ENCODE data around the gene ASCL4.

The ASCL4 gene

GRCh38 chr12:107779077-107779831 lies 4.8 kb downstream of the ASCL4 start:
- DNase-seq = no peak

GRCh38 chr12:107780298-107780697 lies 5.8 kb downstream of the ASCL4 start:
- no peak for DNase-seq

- DNase-seq = no peak
These were observed 7.6 kb downstream of the ASCL4 start for GRCh38 chr12:107782067-107782466.

- no peak for DNase-seq
These were observed 9.2 kb downstream of the ASCL4 start for GRCh38 chr12:107783406-107784376.

GRCh38 chr12:107788281-107788680 lies 13.8 kb downstream of the ASCL4 start:
- DNase-seq = no peak

DNA sequence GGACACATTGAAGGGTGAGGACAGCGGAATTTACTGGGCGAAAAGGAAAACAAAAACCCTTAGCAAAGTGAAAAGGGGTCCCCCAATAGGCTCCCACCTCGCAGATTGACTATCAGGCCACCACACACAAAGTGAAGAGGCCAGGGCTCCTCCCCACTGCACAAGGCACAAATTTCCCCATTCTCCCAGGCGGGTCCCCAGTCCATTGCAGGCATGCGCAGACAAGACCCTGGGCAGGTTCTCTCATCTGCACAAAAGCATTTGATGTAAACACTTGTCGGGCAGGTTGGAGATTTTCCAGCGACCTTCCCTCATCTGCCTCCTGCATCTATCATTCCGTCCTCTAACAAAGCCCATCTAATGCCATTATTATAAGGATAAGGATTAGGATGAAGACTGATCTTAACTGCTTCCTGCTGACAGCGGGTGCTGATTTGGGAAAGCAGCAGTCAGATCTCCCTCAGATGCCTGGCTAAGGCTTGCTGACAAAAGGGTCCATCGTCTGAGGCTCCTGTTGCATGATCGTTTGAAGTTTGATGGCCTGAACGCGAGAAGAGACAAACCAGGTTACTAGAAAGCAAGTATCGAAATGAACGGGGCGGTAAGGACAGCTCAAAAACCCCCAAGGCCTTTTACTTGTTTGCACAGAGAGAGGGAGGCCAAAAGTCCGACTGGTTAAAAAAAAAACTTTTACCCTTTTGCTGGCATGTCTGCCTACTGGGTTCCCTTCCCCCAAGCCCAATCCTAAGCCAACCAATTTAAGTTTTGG lies 14.4 kb downstream of the ASCL4 start:
- no peak for DNase-seq

DNA sequence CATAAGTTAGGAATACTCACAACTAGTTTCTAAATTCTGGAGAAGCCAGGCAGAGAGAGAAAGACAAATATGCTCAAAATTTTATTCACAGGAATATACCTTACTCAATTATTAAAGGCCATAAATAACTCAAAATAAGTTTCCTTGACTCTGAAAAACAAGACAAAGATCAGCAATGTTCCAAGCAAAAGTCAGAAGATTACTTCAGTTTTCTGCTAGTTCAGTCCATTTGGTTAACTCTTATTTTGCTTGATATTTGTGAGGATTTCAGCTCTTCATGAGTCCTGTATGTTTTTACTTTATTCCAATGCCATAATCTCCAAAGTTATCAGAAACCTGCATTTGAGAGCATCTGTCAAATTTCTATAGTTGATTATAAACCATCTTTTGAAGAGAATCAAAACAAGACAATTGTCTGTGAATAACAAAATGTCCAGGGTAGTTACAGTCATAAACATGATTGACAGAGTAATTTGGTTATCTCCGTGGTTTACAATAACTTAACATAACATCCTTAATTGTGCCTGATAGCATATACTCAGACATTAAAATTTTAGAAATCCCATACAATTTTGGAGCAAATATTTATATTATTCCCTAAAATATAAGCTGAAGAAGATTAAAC lies 17.1 kb downstream of the ASCL4 start:
- DNase-seq = no peak

DNA sequence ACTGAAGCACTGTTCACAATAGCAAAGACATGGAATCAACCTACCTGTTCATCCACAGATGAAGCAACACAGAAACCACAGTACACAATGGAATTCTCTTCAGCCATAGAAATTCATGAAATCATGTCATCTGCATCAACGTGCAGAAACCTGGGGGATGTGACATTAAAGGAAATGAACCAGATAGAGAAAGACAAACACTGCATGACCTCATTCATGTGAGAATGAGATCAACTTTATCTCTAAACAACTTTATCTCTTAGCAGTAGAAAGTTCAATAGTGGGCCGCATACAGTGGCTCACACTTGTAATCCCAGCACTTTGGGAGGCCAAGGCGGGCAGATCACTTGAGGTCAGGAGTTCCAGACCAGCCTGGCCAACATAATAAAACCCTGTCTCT lies 19.9 kb downstream of the ASCL4 start:
- no peak for DNase-seq

GRCh38 chr12:107798580-107798979 lies 24.1 kb downstream of the ASCL4 start:
- no peak for DNase-seq

DNA sequence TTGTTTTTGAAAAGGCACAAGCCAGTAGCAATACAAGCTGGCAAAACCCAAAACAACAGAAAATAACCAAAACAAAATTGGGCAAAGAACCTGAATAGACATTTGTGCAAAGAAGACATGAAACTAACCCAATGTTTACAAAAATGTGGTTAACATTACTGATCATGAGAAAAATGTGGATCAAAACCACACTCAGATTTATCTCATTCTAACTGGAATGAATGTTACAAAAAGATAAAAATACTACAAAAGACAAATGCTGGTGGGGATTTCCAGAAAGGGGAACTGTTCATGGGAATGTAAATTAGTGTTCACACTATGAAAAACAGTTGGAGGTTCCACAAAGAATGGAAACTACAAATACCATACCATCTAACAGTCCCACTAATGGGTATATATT lies 26.6 kb downstream of the ASCL4 start:
- no peak for DNase-seq

GRCh38 chr12:107803092-107803491 lies 28.6 kb downstream of the ASCL4 start:
- DNase-seq = no peak

- DNase-seq = no peak
These were observed 31.1 kb downstream of the ASCL4 start for GRCh38 chr12:107805488-107806180.

DNA sequence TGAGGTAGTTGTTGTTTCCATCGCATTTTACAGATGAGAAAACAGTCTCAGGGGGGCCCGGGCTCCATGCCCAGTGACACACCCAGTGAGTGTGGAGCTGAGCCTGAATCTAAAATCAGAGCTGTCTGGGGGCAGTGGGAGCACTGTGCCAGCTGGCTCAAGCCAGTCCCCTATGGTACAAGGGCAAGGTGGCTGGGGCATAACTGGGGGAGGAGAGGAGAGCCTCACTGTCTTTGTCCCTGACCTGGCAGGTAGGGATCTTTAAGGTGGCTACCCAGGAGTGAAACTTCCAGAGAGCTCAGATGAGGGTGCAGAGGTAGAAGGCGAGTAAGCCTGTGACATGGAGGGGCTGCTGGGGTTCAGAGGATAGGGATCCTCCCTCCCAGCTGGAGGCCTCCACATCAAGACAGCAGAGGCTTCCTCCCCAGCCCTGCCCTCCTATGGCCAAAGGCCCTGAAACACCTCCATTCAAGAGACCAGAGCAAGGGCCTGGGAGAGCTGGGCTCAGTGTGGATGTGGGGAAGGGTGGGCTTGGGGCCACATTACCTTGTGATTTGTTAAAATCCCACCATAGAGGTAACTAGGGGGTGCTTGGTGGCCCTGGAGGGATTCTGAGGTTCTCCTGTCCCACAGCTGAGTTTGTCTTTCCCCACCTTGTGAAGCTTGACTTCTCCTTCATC lies 33.1 kb downstream of the ASCL4 start:
- DNase-seq = no peak

DNA sequence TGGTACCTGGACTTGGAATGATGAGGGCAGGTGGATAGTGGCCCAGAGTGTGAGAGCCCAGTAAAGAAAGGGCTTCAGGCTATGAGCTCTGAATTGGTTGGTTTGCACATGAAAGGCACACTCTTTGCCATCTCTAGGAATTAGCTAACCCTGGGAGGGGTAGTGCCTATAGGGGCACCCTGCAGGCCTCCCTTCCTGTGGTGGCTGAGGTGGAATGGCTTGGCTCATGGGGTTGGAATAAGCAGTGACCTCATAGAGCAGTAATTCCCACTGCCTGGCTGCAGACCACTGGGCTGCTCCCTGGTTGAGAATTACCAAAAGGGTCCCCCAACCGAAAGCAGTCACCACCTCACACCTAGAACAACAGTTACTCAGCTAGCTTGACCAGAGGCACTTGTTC lies 42.7 kb downstream of the ASCL4 start:
- DNase-seq = no peak

DNA sequence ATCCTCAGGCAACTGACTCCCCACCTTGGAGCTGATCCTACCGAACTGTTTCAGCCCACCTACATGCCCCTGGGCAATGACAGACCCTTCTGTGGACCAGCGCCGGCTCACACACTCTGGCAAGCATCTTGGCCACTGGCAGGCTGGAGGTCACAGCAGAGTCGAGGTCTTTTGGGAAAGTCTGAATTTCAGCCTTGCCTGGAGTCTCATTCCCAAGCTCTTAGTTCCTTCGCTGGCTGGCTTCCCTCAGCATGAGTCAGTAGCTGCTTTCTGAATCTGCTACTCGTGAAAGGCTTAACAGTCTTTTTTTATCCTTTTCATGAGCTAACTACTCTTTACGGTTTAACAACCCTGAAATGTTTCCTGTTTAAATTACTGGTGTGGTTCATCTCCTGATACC lies 44.5 kb downstream of the ASCL4 start:
- DNase-seq = no peak

GRCh38 chr12:107822356-107822755 lies 47.9 kb downstream of the ASCL4 start:
- DNase-seq = no peak

All from CD4-positive, alpha-beta T cell treated with Interleukin-12 subunit alpha and Interleukin-12 subunit beta, for 1 hour (primary cell).